ENCODE measurements around the gene COPS6. TPM values are rescaled to one million over a fixed set of nuclear protein-coding genes. Genes with fewer than 3 reads are reported as not detected.
"Not testable (repeated sequence)": the region's sequence is repeated elsewhere in the genome, so short reads cannot be mapped to it uniquely, and the experiment has no call there.

Gene COPS6
- total RNA-seq, 1 donor from 2014 or later: 103 TPM

GRCh38 chr7:100126931-100127865 is 38.4 kb downstream of the COPS6 start, which contains the start of gene MBLAC1:
MBLAC1 (plus strand) TSS chr7:100126967; CDS start chr7:100127396, 429 bp downstream.
- DNase-seq (ENCODE audit: low spot score in 2 of 2, unreplicated experiment in 2 of 2): peak; percentile 71 to 89
- no peaks in the 10 kb centered on the region for H3K27me3 Mint-ChIP-seq (ENCODE audit: low read depth)
- no peak for TF ChIP-seq CTCF (IDR thresholded peaks at IDR 0.05; ENCODE audit: unreplicated experiment)
- H3K9me3 Mint-ChIP-seq: no peaks in the 10 kb centered on the region
- H3K36me3 Mint-ChIP-seq: peaks cover 2% of the 10 kb centered on the region
- peaks cover 20% of the 10 kb centered on the region for H3K4me1 Mint-ChIP-seq
- peak within 1 kb of the TSS; percentile 99 for H3K27ac Mint-ChIP-seq
- H3K4me3 Mint-ChIP-seq: peak within 1 kb of the TSS; percentile 96

DNA sequence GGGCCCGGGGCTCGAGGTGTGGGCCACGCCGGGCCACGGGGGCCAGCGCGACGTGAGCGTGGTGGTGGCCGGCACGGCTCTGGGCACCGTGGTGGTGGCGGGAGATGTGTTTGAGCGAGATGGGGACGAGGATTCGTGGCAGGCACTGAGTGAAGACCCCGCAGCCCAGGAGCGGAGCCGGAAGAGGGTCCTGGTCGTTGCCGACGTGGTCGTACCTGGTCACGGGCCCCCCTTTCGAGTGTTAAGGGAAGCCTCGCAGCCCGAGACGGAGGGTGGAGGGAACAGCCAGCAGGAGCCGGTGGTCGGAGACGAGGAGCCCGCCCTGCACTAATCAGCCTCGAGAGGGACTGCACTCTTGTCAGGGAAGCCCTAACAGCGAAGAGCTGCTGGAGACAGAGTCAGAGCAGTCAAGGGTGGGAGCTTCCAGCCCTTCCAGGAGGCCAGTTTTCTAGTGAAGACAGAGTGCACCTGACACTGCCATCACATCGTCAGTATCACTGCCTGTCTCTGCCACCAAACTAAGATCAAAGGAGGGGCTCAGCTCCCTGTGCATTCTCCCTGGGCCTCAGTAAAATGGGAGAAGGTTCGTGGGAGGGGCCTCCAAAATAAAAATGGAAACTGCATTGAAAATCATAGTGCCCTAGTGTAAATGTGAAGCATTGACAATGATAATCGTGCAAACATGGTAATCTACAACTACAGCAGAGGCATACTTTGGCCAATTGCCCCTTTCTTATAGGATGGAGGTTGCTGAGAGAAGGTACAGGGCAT is 39.3 kb downstream of the COPS6 start:
- Mint-ChIP-seq H3K27me3 (ENCODE audit: low read depth) (no peaks in the 10 kb centered on the region), H3K4me3 (peak overlapping the region; percentile 96), H3K9me3 (no peaks in the 10 kb centered on the region), H3K27ac (peak overlapping the region; percentile 83), H3K36me3 (no peaks in the 10 kb centered on the region), H3K4me1 (peaks cover 25% of the 10 kb centered on the region)
- no peak for TF ChIP-seq CTCF (IDR thresholded peaks at IDR 0.05; ENCODE audit: unreplicated experiment)
- peak in 1 of 2 experiments; percentile 59 for DNase-seq (ENCODE audit: low spot score in 2 of 2, unreplicated experiment in 2 of 2)

GRCh38 chr7:100128637-100128963 is 39.8 kb downstream of the COPS6 start:
- H3K4me1 Mint-ChIP-seq: peaks cover 25% of the 10 kb centered on the region
- TF ChIP-seq CTCF (IDR thresholded peaks at IDR 0.05; ENCODE audit: unreplicated experiment): no peak
- H3K36me3 Mint-ChIP-seq: no peaks in the 10 kb centered on the region
- no peak for DNase-seq (ENCODE audit: low spot score in 2 of 2, unreplicated experiment in 2 of 2)
- H3K9me3 Mint-ChIP-seq: no peaks in the 10 kb centered on the region
- H3K27ac Mint-ChIP-seq: peak overlapping the region; percentile 83
- H3K27me3 Mint-ChIP-seq (ENCODE audit: low read depth): no peaks in the 10 kb centered on the region
- H3K4me3 Mint-ChIP-seq: peak overlapping the region; percentile 96

DNA sequence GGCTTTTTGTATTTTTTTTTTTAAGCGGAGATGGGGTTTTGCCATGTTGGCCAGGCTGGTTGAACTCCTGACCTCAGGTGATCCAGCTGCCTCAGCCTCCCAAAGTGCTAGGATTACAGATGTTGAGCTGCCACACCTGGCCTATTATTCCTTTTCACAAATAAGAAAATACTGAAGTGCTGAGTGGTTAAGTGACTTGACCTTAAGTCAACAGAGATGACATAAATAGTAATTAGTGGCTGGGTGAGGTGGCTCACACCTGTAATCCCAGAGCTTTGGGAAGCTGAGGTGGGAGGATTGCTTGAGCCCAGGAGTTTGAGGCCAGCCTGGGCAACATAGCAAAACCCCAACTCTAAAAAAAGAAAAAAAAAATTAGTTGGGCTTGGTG is 41.4 kb downstream of the COPS6 start:
- not testable (repeated sequence) for DNase-seq (ENCODE audit: low spot score in 2 of 2, unreplicated experiment in 2 of 2); H3K36me3 Mint-ChIP-seq; H3K4me3 Mint-ChIP-seq; H3K27me3 Mint-ChIP-seq (ENCODE audit: low read depth); H3K9me3 Mint-ChIP-seq; H3K27ac Mint-ChIP-seq
- H3K4me1 Mint-ChIP-seq: peaks cover 25% of the 10 kb centered on the region

GRCh38 chr7:100130608-100131453 is 42.1 kb downstream of the COPS6 start:
- no peaks in the 10 kb centered on the region for H3K9me3 Mint-ChIP-seq

More at GRCh38 chr7:100130608-100131453, 42.1 kb downstream of the COPS6 start:
- DNase-seq (ENCODE audit: low spot score in 2 of 2, unreplicated experiment in 2 of 2): peak; percentile 76 to 92
- peak; percentile 87 for TF ChIP-seq CTCF (IDR thresholded peaks at IDR 0.05; ENCODE audit: unreplicated experiment)
- no peaks in the 10 kb centered on the region for H3K36me3 Mint-ChIP-seq
- H3K27me3 Mint-ChIP-seq (ENCODE audit: low read depth): no peaks in the 10 kb centered on the region
- H3K4me3 Mint-ChIP-seq: no peak overlapping the region
- H3K4me1 Mint-ChIP-seq: peaks cover 22% of the 10 kb centered on the region
- no peak overlapping the region for H3K27ac Mint-ChIP-seq

All from mesothelial cell of epicardium (in vitro differentiated cells).